GM12873 (cell line): ENCODE data around the gene NT5C2.

Source experiments
- CTCF ChIP-seq: IDR thresholded peaks from 2 replicates; pipeline ENCODE4 v1.5.1; 2012; ENCODE audit warnings: low read depth, mild to moderate bottlenecking, moderate library complexity, low read length, control low read depth; ENCODE audit not compliant: insufficient read depth; ENCODE audit errors: missing control alignments

Gene NT5C2

GRCh38 chr10:103047381-103047780, 145.7 kb downstream of the NT5C2 start:
- TF ChIP-seq CTCF = no peak

- TF ChIP-seq CTCF = no peak
Measured at GRCh38 chr10:103045961-103046360, 147.1 kb downstream of the NT5C2 start.

DNA sequence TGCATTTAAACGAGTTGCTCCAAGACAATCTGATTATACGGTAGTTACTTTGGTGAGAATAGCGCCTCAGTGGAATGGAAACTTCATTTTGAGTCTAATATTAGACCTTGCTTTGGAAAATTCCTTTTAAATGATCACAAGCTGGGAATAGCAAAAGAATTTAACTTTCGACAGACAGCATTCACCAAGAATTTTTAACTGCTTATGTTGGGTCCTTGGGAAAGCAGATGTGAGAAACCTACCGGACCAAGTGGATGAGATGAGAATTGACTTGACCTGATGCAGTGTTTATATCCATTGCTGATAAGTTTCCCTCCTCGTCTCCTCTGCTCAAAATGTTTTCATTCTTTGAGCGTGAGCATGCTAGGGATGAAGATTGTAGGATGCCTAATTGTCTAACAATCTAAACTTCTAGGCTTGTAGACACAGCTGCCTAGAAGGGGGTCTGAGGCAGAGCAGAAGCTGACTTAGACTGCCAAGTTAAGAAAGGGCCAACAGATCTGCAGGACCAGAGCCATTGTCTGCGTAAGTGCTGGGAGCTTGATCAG, 148.1 kb downstream of the NT5C2 start:
- no peak for TF ChIP-seq CTCF

- no peak for TF ChIP-seq CTCF
Measured at GRCh38 chr10:103042908-103043307, 150.2 kb downstream of the NT5C2 start.

DNA sequence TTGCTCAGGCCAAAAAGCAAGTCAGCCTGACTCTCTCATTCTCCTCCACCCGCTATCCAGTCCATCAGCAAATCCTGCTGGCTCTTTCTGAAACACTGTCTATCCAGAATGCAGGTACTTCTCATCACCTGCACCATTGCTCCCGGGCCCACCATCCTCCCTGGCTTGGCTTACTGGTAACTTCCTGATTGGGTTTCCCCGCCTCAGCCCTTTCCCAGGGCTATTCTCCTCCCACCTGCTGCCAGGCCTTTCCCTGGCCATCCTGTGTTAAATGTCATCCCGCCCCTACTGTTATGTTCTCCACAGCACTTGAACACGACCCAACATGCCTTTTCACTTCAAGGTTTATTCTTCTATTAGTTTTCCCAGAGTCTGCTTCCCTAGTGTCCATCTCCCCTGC, 150.9 kb downstream of the NT5C2 start:
- TF ChIP-seq CTCF = no peak

GRCh38 chr10:103041391-103041790, 151.7 kb downstream of the NT5C2 start:
- TF ChIP-seq CTCF = no peak

DNA sequence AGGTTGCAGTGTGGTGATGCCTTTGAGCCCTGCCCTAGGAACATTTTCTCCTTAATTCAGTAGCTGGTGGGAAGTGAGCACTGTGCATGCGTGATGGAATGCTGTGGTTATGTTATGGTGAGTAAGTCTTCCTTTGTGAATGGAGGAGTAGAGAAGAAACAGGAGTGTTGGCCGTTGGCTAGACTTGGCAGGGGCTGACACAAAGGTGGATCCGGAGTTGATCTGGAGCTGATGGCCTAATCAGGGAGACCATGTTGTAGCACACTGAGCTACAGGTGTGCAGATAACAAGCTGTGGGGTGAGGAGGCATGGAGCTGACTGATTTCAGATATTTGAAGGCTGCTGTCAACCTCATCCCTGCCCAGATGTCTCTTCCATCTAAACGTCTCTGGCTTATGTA, 152.7 kb downstream of the NT5C2 start:
- TF ChIP-seq CTCF = no peak

DNA sequence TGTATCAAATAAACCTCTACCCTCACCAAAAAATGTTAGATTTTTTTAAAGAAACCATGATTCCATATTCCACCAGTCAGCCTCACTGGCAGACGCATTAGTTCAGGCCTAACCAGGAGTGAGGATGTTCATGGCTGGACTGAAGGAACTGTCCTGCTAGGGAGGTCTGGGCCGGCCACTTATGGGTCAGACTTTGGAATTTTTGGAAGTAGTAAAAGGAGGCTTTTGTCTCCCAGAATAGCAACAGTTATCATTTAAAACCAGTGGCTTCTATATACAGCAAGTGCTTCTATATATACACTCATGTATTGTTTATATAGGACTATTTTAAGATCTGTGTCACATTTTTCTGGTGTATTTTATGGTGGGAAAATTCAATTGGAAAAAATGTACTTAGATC, 154.5 kb downstream of the NT5C2 start:
- TF ChIP-seq CTCF = no peak
